Calu3 (cell line): ENCODE results near the gene METTL27. TPM values are rescaled to one million over a fixed set of nuclear protein-coding genes. Genes with fewer than 3 reads are reported as not detected.
"Not testable (repeated sequence)": the region's sequence is repeated elsewhere in the genome, so short reads cannot be mapped to it uniquely, and the experiment has no call there.

ENCODE experiments used
- BruUV-seq: library from RNA; stranded (reverse); fragments of 400-500 nt; replicated peaks from 2 replicates; lab custom pipeline; 2021; lab: Mats Ljungman, UMichigan
- CTCF ChIA-PET: fragments of 300-600 bp; sonication (Branson Sonifier 250); formaldehyde crosslinking; loops from one replicate; lab custom pipeline; 2022; ENCODE audit warnings: antibody characterized with exemption; lab: Charles Lee
- DNase-seq: peaks from one replicate; pipeline ENCODE4 v3.0.0; 2022
- H3K27ac Mint-ChIP-seq: one replicate; pipeline ENCODE4 v1.8.0; 2022; ENCODE audit warnings: mixed read lengths; ENCODE audit not compliant: unreplicated experiment
- H3K27me3 Mint-ChIP-seq: one replicate; pipeline ENCODE4 v1.8.0; 2022; ENCODE audit warnings: mixed read lengths; ENCODE audit not compliant: unreplicated experiment
- H3K36me3 Mint-ChIP-seq: one replicate; pipeline ENCODE4 v1.8.0; 2022; ENCODE audit warnings: mild to moderate bottlenecking, moderate library complexity, mixed read lengths; ENCODE audit not compliant: insufficient read depth, unreplicated experiment
- H3K4me1 Mint-ChIP-seq: one replicate; pipeline ENCODE4 v1.8.0; 2022; ENCODE audit warnings: mild to moderate bottlenecking, low read depth, mixed read lengths; ENCODE audit not compliant: unreplicated experiment
- H3K4me3 Mint-ChIP-seq: one replicate; pipeline ENCODE4 v1.8.0; 2022; ENCODE audit warnings: mild to moderate bottlenecking, low read depth, moderate library complexity, mixed read lengths; ENCODE audit not compliant: unreplicated experiment
- H3K9me3 Mint-ChIP-seq: one replicate; pipeline ENCODE4 v1.8.0; 2022; ENCODE audit warnings: low read depth, mixed read lengths; ENCODE audit not compliant: unreplicated experiment
- CTCF ChIP-seq: fragments of 200-600 bp; IDR thresholded peaks from one replicate; pipeline ENCODE4 v1.8.0; 2022; ENCODE audit warnings: antibody characterized with exemption; ENCODE audit not compliant: unreplicated experiment
- intact Hi-C: fragments of 100-400 bp; cut with micrococcal nuclease; formaldehyde crosslinking; loops from one replicate; pipeline ENCODE4 v1.10.0; 2022; ENCODE audit not compliant: unreplicated experiment
- total RNA-seq: library from RNA; stranded (reverse); gene quantifications from 2 replicates; pipeline ENCODE4 v1.2.3, GENCODE V29; 2022

METTL27 gene
- total RNA-seq, 1 experiment from 2014 or later, result 14.3 TPM

DNA sequence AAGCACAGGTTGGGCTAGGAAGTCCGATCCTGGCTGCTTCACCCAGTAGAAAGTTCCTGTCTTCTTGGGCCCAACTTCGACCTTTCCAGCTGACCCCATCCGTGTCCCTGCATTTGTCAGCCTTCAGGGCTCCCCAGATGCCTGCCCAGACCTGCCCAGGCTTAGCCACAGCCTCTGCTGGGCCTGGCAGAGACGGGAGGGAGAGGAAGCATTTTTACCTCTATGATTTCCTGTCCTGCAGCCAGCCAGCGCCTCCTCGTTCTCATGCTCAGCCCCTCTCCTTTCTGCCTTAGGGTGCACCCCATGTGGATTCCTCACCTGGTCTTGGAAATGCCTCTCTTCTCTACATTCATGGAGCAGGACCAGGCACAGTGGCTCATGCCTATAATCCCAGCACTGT, 3.7 kb downstream of the METTL27 start:
- Mint-ChIP-seq H3K4me1 (peaks cover 9% of the 10 kb centered on the region), H3K27me3 (no peaks in the 10 kb centered on the region), H3K4me3 (no peak overlapping the region), H3K27ac (peak overlapping the region; percentile 66), H3K9me3 (no peaks in the 10 kb centered on the region), H3K36me3 (peaks cover 28% of the 10 kb centered on the region)
- no peak for TF ChIP-seq CTCF
- no peak for DNase-seq
- no TSS peak for BruUV-seq
- intact Hi-C loops, result no loop called here
- CTCF ChIA-PET, result interaction anchor here (0.6 kb wide), 1 partner anchor 21 kb away, joined by 3 read pairs; no protein-coding TSS in a partner anchor

GRCh38 chr7:73837167-73837566, 5.1 kb downstream of the METTL27 start:
- intact Hi-C loops, H3K4me1 Mint-ChIP-seq, BruUV-seq, CTCF ChIA-PET, DNase-seq, H3K27me3 Mint-ChIP-seq, H3K27ac Mint-ChIP-seq, H3K4me3 Mint-ChIP-seq, H3K9me3 Mint-ChIP-seq: not testable (repeated sequence)
- peaks cover 39% of the 10 kb centered on the region for H3K36me3 Mint-ChIP-seq

- Mint-ChIP-seq H3K4me1 (peaks cover 15% of the 10 kb centered on the region), H3K36me3 (peaks cover 48% of the 10 kb centered on the region), H3K9me3 (no peaks in the 10 kb centered on the region), H3K27ac (no peak overlapping the region), H3K27me3 (no peaks in the 10 kb centered on the region), H3K4me3 (no peak overlapping the region)
- no TSS peak for BruUV-seq
- DNase-seq, result no peak
- no peak for TF ChIP-seq CTCF
- CTCF ChIA-PET, result no interaction called here
- intact Hi-C loops, result no loop called here
These were observed 7.6 kb downstream of the METTL27 start for GRCh38 chr7:73834626-73835191.

DNA sequence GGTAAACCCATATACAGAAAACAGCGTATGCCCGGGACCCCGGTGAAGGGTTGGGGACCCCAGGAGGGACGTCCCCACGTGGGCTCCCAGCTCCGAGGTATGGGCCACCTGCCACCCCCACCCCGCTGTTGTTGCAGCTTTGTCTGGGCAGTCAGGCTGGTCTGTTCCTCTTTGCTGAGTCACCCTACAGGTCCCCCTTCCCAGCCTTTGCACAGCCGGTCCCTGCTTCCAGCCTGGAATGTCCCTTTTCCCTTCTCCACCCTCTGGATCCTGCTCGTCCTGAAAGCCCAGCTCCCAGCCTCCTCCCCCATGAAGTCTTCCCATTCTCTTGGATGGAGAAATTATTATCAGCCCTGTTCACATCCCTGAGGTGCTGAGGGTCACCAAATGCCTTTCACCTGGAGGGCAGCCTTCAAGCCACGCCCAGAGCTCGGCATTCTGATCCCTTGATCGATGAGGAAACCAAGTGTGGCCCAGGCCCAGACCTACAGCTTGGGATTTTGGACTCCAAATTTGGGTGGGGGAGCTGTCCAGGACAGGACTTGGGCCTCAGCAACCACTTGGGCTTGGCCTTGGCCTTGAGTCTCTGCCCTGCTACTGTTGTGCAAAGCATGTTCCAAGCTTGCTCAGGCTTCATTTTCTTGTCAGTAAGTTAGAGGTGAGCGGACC, 8.9 kb downstream of the METTL27 start:
- Mint-ChIP-seq H3K4me3 (peak overlapping the region; percentile 91), H3K27me3 (no peaks in the 10 kb centered on the region), H3K9me3 (no peaks in the 10 kb centered on the region), H3K4me1 (peaks cover 24% of the 10 kb centered on the region), H3K36me3 (peaks cover 51% of the 10 kb centered on the region), H3K27ac (peak overlapping the region; percentile 92)
- CTCF ChIA-PET, result interaction anchor here (0.6 to 2.3 kb wide), 6 partner anchors 17 to 99 kb away, joined by 3 to 6 read pairs (median 3); partner anchors contain the start of gene ABHD11
- intact Hi-C loops, result no loop called here
- TF ChIP-seq CTCF, result no peak
- peak; percentile 70 for DNase-seq
- BruUV-seq, result no TSS peak

DNA sequence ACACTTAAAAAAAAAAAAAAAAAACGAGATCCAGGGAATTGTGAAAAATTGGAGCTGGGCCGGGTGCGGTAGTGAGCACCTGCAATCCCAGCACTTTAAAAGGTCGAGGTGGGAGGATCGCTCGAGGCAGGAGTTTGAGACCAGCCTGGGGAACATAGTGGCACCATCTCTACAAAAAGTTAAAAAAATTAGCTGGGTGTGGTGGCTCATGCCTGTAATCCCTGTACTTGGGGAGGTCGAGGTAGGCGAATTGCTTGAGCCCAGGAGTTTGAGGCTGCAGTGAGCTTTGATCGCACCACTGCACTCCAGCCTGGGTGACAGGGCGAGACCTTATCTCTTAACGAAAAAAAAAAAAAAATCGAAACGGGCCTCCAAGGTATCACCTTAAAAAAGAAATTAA, 9.5 kb downstream of the METTL27 start:
- Mint-ChIP-seq H3K4me1 (peaks cover 22% of the 10 kb centered on the region), H3K27ac (peak overlapping the region; percentile 92), H3K27me3 (no peaks in the 10 kb centered on the region), H3K9me3 (no peaks in the 10 kb centered on the region), H3K4me3 (peak overlapping the region; percentile 91), H3K36me3 (peaks cover 53% of the 10 kb centered on the region)
- no TSS peak for BruUV-seq
- DNase-seq, result no peak
- intact Hi-C loops, result no loop called here
- TF ChIP-seq CTCF, result no peak
- CTCF ChIA-PET, result interaction anchor here (0.6 to 2.3 kb wide), 5 partner anchors 65 to 125 kb away, joined by 3 to 7 read pairs (median 3); no protein-coding TSS in a partner anchor
